ENCODE measurements around the gene COPE. TPM values are rescaled to one million over a fixed set of nuclear protein-coding genes. Genes with fewer than 3 reads are reported as not detected.

Gene COPE
- total and polyA plus RNA-seq, 5 experiments from 2014 or later = 145 to 259 (median 224) TPM

- no peak for DNase-seq
- peaks cover 0 to 4% (median under 1%) of the 10 kb centered on the region in 4 donors for H3K4me1 Mint-ChIP-seq
- H3K27me3 Mint-ChIP-seq = peaks cover 0 to 2% (median 0%) of the 10 kb centered on the region in 5 donors
- H3K4me3 Mint-ChIP-seq = no peak overlapping the region
- H3K27ac Mint-ChIP-seq = no peak overlapping the region
- ATAC-seq = peak in 1 of 2 donors; percentile 15
- POLR2A ChIA-PET = no interaction called here
- H3K9me3 Mint-ChIP-seq = no peaks in the 10 kb centered on the region
- H3K36me3 Mint-ChIP-seq = no peaks in the 10 kb centered on the region
These were observed 40.2 kb downstream of the COPE start for GRCh38 chr19:18878858-18879578.

GRCh38 chr19:18878058-18878797 is 41.0 kb downstream of the COPE start:
- POLR2A ChIA-PET = no interaction called here
- peaks cover 0 to 2% (median 0%) of the 10 kb centered on the region in 5 donors for H3K27me3 Mint-ChIP-seq
- DNase-seq (no peak), ATAC-seq (no peak)
- H3K9me3 Mint-ChIP-seq = no peaks in the 10 kb centered on the region
- H3K4me1 Mint-ChIP-seq = peaks cover 0 to 4% (median under 1%) of the 10 kb centered on the region in 4 donors
- no peak overlapping the region for H3K4me3 Mint-ChIP-seq
- peak overlapping the region in 2 of 10 donors; percentile 11 to 51 for H3K27ac Mint-ChIP-seq
- H3K36me3 Mint-ChIP-seq = no peaks in the 10 kb centered on the region

GRCh38 chr19:18876865-18877264 is 42.3 kb downstream of the COPE start:
- no peak for DNase-seq
- Mint-ChIP-seq H3K4me3 (no peak overlapping the region), H3K27me3 (peaks cover 0 to 2% (median 0%) of the 10 kb centered on the region in 5 donors), H3K36me3 (no peaks in the 10 kb centered on the region), H3K4me1 (peaks cover 3 to 11% (median 6%) of the 10 kb centered on the region in 4 donors), H3K27ac (peak overlapping the region in 2 of 10 donors; percentile 2 to 71), H3K9me3 (peaks cover 0 to 2% (median 0%) of the 10 kb centered on the region in 9 donors)
- ATAC-seq = no peak
- POLR2A ChIA-PET = interaction anchor here (0.6 kb wide), 1 partner anchor 662 kb away, joined by 5 read pairs; no protein-coding TSS in a partner anchor

DNA sequence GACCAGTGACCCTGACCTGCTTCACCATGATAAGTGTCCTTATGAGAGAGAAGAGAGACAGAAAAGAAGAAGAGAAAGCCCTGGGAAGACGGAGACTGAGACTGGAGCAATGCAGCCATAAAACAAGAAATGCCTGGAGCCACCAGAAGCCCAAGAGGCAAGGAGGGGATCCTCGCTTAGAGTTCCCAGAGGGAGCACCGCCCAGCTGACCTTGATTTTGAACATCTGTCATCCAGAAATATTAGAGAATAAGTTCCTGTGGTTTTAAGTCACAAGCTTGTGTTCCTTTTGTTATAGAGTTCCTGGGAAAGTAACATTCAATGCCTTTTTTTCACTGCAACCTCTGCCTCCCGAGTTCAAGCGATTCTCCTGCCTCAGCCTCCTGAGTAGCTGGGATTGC is 43.5 kb downstream of the COPE start:
- Mint-ChIP-seq H3K4me3 (no peak overlapping the region), H3K4me1 (peaks cover 12 to 16% (median 12%) of the 10 kb centered on the region in 4 donors), H3K27me3 (peaks cover 0 to 13% (median 3%) of the 10 kb centered on the region in 5 donors), H3K36me3 (no peaks in the 10 kb centered on the region), H3K27ac (peak overlapping the region in 1 of 10 donors; percentile 60), H3K9me3 (peaks cover 0 to 2% (median 0%) of the 10 kb centered on the region in 9 donors)
- POLR2A ChIA-PET = no interaction called here
- DNase-seq (no peak), ATAC-seq (no peak)

DNA sequence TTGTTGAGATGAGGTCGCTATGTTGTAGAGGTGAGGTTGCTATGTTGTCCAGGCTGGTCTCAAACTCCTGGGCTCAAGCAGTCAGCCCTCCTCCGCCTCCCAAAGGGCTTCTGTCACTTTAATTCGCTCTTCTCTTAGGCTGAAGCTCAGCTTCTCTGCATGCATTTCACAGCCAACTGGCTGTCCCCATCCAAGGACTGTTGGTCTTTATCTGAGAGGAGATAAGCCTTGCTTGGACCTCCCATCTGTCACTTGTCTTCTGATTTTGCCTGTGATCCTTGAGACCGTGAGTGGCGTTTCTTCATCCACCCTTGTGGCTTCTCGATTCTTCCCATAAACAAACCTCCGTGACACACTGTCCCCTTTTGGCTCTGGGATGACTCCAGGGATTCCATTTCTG is 47.6 kb downstream of the COPE start:
- POLR2A ChIA-PET = interaction anchor here (0.6 kb wide), 1 partner anchor 19 kb away, joined by 4 read pairs; no protein-coding TSS in a partner anchor
- ATAC-seq (no peak), DNase-seq (no peak)
- H3K4me1 Mint-ChIP-seq = peaks cover 13 to 19% (median 14%) of the 10 kb centered on the region in 4 donors
- peak overlapping the region in 1 of 10 donors; percentile 9 for H3K27ac Mint-ChIP-seq
- peaks cover 0 to 16% (median 3%) of the 10 kb centered on the region in 5 donors for H3K27me3 Mint-ChIP-seq
- H3K36me3 Mint-ChIP-seq = peaks cover 0 to 10% (median 0%) of the 10 kb centered on the region in 3 donors
- peaks cover 0 to 2% (median 0%) of the 10 kb centered on the region in 9 donors for H3K9me3 Mint-ChIP-seq
- H3K4me3 Mint-ChIP-seq = peak overlapping the region in 4 of 10 donors; percentile 15 to 52 (median 38)

- peaks cover 13 to 19% (median 14%) of the 10 kb centered on the region in 4 donors for H3K4me1 Mint-ChIP-seq
- peaks cover 0 to 2% (median 0%) of the 10 kb centered on the region in 9 donors for H3K9me3 Mint-ChIP-seq
- POLR2A ChIA-PET = interaction anchor here (0.6 kb wide), 1 partner anchor 20 kb away, joined by 4 read pairs; no protein-coding TSS in a partner anchor
- peak overlapping the region in 9 of 10 donors; percentile 6 to 68 (median 47) for H3K4me3 Mint-ChIP-seq
- H3K36me3 Mint-ChIP-seq = peaks cover 0 to 18% (median 0%) of the 10 kb centered on the region in 3 donors
- H3K27ac Mint-ChIP-seq = peak overlapping the region in 3 of 10 donors; percentile 56 to 83 (median 78)
- peaks cover 0 to 16% (median 3%) of the 10 kb centered on the region in 5 donors for H3K27me3 Mint-ChIP-seq
- ATAC-seq (no peak), DNase-seq (no peak)
These were observed 48.5 kb downstream of the COPE start for GRCh38 chr19:18870531-18871172.

DNA sequence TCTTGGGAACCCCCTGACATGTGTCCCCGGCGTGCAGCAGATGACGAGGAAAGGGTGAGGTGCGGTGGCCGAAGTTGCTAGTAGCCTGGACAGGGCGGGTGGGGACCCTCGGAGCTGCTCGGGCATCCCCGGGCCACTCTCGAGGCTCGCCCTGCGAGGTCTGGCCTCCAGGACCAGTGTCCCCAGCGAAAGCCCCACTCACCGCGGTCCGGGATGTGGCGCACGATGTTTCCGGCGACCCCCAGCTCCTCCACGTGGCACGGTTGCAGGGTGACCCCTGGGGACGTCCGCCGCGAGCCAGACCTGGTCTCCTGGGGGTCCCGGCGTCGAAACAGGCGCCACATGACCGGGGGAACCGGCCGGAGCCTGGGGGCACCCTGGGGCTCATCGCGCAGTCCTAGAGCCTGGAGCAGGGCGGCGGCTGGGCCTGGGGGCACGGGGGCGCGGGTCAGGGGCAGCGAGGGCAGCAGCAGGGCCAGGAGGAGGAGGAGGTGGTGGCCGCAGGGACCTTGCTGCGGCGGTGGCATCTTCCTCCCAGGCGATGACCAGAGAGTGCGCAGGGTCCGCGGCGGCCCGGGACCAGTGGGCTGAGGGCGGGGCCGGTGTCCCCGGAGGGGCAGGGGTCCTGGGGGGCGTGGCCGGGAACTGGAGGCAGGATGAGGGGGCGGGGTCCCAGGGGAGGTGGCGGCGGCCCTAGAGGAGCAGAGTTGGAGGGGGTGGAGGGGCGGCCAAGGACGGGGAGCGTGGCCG is 49.2 kb downstream of the COPE start:
- peaks cover 0 to 25% (median 0%) of the 10 kb centered on the region in 3 donors for H3K36me3 Mint-ChIP-seq
- H3K27me3 Mint-ChIP-seq = peaks cover 0 to 16% (median 3%) of the 10 kb centered on the region in 5 donors
- peak overlapping the region in 1 of 10 donors; percentile 66 for H3K4me3 Mint-ChIP-seq
- no peak overlapping the region for H3K27ac Mint-ChIP-seq
- ATAC-seq (peak in 1 of 2 donors; percentile 8), DNase-seq (no peak)
- peaks cover 13 to 19% (median 14%) of the 10 kb centered on the region in 4 donors for H3K4me1 Mint-ChIP-seq
- POLR2A ChIA-PET = no interaction called here
- H3K9me3 Mint-ChIP-seq = peaks cover 0 to 2% (median 0%) of the 10 kb centered on the region in 9 donors

- H3K36me3 Mint-ChIP-seq = peaks cover 0 to 33% (median 1%) of the 10 kb centered on the region in 3 donors
- peak overlapping the region in 1 of 10 donors; percentile 13 for H3K4me3 Mint-ChIP-seq
- peaks cover 12 to 19% (median 14%) of the 10 kb centered on the region in 4 donors for H3K4me1 Mint-ChIP-seq
- H3K9me3 Mint-ChIP-seq = peaks cover 0 to 2% (median 0%) of the 10 kb centered on the region in 9 donors
- ATAC-seq = peak in 1 of 2 donors; percentile 8
- H3K27ac Mint-ChIP-seq = no peak overlapping the region
- H3K27me3 Mint-ChIP-seq = peaks cover 0 to 16% (median 3%) of the 10 kb centered on the region in 5 donors
- DNase-seq = no peak
- POLR2A ChIA-PET = no interaction called here
These were observed 50.1 kb downstream of the COPE start for GRCh38 chr19:18869023-18869618.

DNA sequence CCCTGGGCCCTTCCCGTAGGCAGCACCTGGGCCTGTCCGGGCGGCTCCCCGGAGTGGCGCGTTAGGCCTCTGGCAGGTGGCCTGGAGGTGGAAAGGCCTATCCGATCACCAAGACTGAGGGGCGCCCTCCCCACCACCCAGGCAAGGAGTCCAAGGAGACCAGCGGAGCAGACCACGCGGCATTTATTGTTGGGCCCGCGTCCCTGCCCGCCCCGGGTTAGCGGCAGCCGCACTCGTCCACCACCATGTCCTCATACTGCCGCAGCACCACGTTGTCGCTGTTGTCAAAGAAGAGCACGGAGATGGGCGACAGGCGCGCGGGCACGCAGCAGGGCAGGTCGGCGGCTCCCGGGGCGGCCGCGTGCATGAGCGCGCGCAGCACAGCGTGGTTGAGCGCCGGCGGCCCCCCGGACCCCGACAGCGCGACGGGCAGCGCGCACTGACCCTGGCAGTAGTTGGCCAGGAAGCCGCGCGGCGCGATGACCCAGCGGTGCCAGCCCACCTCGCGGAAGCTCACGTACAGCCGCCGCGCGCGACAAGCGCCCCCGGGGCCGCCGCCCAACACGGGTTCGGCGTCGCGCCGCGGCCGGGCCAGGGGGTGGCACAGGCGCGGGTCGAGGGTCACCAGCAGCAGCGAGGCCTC is 50.7 kb downstream of the COPE start:
- ATAC-seq = no peak
- H3K27ac Mint-ChIP-seq = peak overlapping the region in 1 of 10 donors; percentile 49
- peaks cover 0 to 39% (median 1%) of the 10 kb centered on the region in 3 donors for H3K36me3 Mint-ChIP-seq
- H3K27me3 Mint-ChIP-seq = peaks cover 0 to 16% (median 3%) of the 10 kb centered on the region in 5 donors
- POLR2A ChIA-PET = no interaction called here
- H3K4me3 Mint-ChIP-seq = peak overlapping the region in 2 of 10 donors; percentile 25 to 48
- H3K4me1 Mint-ChIP-seq = peaks cover 12 to 19% (median 14%) of the 10 kb centered on the region in 4 donors
- peaks cover 0 to 2% (median 0%) of the 10 kb centered on the region in 9 donors for H3K9me3 Mint-ChIP-seq
- no peak for DNase-seq

DNA sequence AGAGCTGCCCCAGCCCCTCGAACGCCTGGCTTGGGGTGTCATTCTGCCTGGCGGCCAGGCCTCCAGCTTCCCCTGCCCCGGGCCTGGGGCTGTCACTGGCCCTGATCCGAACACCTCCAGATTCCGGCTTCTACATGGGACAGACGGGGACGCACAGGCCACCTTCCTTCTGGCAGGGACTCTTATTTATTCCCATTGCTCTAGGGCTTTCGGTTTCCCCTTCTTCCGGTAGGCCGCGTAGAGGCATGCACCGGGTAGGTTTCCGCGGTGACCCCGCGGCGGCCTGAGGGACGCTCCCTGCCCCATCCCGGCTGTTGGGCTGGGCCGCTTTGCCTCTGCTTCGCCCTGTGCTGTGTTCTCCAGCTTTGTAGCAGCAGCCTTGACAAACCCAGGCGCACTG is 51.4 kb downstream of the COPE start:
- Mint-ChIP-seq H3K27ac (peak overlapping the region in 1 of 10 donors; percentile 86), H3K27me3 (peaks cover 0 to 16% (median 3%) of the 10 kb centered on the region in 5 donors), H3K4me1 (peaks cover 9 to 15% (median 14%) of the 10 kb centered on the region in 4 donors), H3K36me3 (peaks cover 0 to 45% (median 1%) of the 10 kb centered on the region in 3 donors), H3K4me3 (peak overlapping the region in 1 of 10 donors; percentile 54), H3K9me3 (no peaks in the 10 kb centered on the region)
- POLR2A ChIA-PET = interaction anchor here (0.6 kb wide), 1 partner anchor 227 kb away, joined by 3 read pairs; no protein-coding TSS in a partner anchor
- ATAC-seq = no peak
- no peak for DNase-seq

DNA sequence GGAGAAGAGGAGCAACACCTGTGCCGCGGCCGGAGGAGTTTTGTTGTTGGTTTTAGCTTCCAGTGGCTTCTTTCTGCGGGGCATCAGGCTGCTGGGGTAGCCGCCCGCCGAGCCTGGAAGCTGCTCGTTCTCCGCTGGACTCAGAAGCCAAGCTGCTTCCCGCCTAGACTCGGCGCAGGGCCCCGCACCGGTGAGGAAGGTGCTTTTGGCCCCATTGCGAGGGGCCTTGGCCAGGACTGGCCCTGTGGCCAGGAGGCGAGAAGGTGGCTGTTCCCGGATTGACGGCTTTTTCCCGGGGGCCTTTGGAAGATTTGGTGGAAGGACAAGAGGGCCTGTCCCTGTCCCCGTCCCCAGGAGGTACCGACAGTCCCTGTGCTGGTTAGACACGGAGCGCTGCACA is 52.0 kb downstream of the COPE start:
- H3K9me3 Mint-ChIP-seq = no peaks in the 10 kb centered on the region
- POLR2A ChIA-PET = interaction anchor here (0.6 kb wide), 2 partner anchors 21 to 226 kb away, joined by 3 read pairs; no protein-coding TSS in a partner anchor
- H3K36me3 Mint-ChIP-seq = peaks cover 0 to 51% (median 1%) of the 10 kb centered on the region in 3 donors

More for the DNA sequence above, 52.0 kb downstream of the COPE start:
- Mint-ChIP-seq H3K4me3 (no peak overlapping the region), H3K27me3 (peaks cover 0 to 16% (median 3%) of the 10 kb centered on the region in 5 donors), H3K27ac (peak overlapping the region in 2 of 10 donors; percentile 13 to 18), H3K4me1 (peaks cover 9 to 15% (median 12%) of the 10 kb centered on the region in 4 donors)
- no peak for ATAC-seq
- no peak for DNase-seq
